NCI-H1417 (cell line): Measurements from ENCODE around the gene PAX8.

Experiments used
- DNase-seq, 3 experiments: peaks; one replicate each; lab custom pipeline; 2025; lab: John Stamatoyannopoulos, UW

Gene PAX8

GRCh38 chr2:113220970-113221708 is 57.6 kb downstream of the PAX8 start:
- no peak for DNase-seq

GRCh38 chr2:113219889-113220641 is 58.7 kb downstream of the PAX8 start:
- peak in 1 of 3 experiments; percentile 6 for DNase-seq

GRCh38 chr2:113219525-113219888 is 59.2 kb downstream of the PAX8 start:
- no peak for DNase-seq

GRCh38 chr2:113219092-113219441 is 59.7 kb downstream of the PAX8 start:
- DNase-seq = no peak

GRCh38 chr2:113218283-113219091 is 60.2 kb downstream of the PAX8 start:
- DNase-seq = no peak

GRCh38 chr2:113217455-113218282 is 61.1 kb downstream of the PAX8 start:
- no peak for DNase-seq

- DNase-seq = no peak
Measured at GRCh38 chr2:113216891-113217454, 61.7 kb downstream of the PAX8 start.

- no peak for DNase-seq
Measured at GRCh38 chr2:113216321-113216720, 62.4 kb downstream of the PAX8 start.

GRCh38 chr2:113215056-113215455 is 63.7 kb downstream of the PAX8 start:
- DNase-seq = no peak

GRCh38 chr2:113214141-113214540 is 64.6 kb downstream of the PAX8 start:
- DNase-seq = no peak

- no peak for DNase-seq
Measured at GRCh38 chr2:113213061-113213930, 65.4 kb downstream of the PAX8 start.

GRCh38 chr2:113212245-113213060 is 66.3 kb downstream of the PAX8 start:
- peak; percentile 8 to 88 (median 78) for DNase-seq

- DNase-seq = no peak
Measured at GRCh38 chr2:113211226-113212105, 67.3 kb downstream of the PAX8 start.

GRCh38 chr2:113209646-113210171 is 69.0 kb downstream of the PAX8 start:
- no peak for DNase-seq

- DNase-seq = no peak
Measured at GRCh38 chr2:113209011-113209645, 69.6 kb downstream of the PAX8 start.

- no peak for DNase-seq
Measured at GRCh38 chr2:113208396-113208795, 70.3 kb downstream of the PAX8 start.

- DNase-seq = no peak
Measured at GRCh38 chr2:113207021-113207420, 71.7 kb downstream of the PAX8 start.

GRCh38 chr2:113206251-113206650 is 72.5 kb downstream of the PAX8 start:
- peak in 2 of 3 experiments; percentile 20 to 62 for DNase-seq
